Femur (tissue), 1 donor: ENCODE measurements around the gene EXOC1L.

Experiments
- DNase-seq: peaks from one replicate; pipeline ENCODE4 v3.0.0-alpha.2; 2017

The EXOC1L gene

GRCh38 chr4:55819634-55820033 lies at the start of gene EXOC1L:
TSS of gene EXOC1L (plus strand) at chr4:55819790. CDS start at chr4:55820027, 237 bp downstream.
- DNase-seq = peak; percentile 48

- no peak for DNase-seq
Measured at GRCh38 chr4:55770662-55771061, 48.9 kb upstream of the EXOC1L start.

- no peak for DNase-seq
Measured at GRCh38 chr4:55781341-55781740, 38.2 kb upstream of the EXOC1L start.

DNA sequence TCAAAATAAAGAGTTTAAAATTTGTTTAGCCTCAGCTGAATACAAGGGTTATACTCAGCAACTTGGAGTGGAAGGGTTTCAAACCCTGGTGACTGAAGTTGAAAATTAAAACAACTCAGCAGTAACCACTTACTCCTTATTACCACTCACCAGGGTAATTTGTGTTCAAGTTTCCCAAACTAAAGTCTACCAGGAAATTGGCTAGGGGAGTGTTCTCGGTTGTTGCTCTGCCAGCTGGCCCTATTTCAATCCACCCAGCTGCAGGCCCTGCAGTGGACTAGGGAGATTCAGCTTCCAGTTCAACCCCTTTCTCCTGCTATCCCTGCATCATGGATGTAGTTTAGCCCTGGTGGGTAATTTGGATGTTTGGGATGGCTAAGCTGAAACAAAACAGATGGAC lies 37.8 kb upstream of the EXOC1L start:
- no peak for DNase-seq

GRCh38 chr4:55783584-55783983 lies 36.0 kb upstream of the EXOC1L start:
- DNase-seq = no peak

- DNase-seq = no peak
Measured at GRCh38 chr4:55784747-55785146, 34.8 kb upstream of the EXOC1L start.

GRCh38 chr4:55791666-55792065 lies 27.9 kb upstream of the EXOC1L start:
- no peak for DNase-seq

DNA sequence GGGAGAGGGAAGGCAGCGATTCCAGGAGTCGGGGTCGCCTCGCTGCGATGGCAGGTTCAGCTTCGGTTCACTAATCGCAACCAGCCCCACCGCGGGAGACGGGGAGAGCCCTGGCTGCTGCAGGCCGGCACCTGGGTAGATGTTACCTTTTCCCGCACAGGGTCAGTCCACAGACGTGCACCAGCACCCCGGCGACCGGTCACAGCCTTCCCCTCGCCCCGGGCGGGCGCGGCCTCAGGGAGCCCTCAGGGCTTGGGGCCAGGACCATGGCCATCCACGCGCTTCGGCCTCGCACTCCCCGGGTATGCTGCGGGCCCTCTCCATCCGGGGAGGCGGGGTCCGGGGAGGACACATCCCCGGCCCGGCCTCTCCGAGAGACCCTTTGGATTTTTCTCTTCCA lies 26.1 kb upstream of the EXOC1L start:
- no peak for DNase-seq

- no peak for DNase-seq
Measured at GRCh38 chr4:55794053-55794452, 25.5 kb upstream of the EXOC1L start.

DNA sequence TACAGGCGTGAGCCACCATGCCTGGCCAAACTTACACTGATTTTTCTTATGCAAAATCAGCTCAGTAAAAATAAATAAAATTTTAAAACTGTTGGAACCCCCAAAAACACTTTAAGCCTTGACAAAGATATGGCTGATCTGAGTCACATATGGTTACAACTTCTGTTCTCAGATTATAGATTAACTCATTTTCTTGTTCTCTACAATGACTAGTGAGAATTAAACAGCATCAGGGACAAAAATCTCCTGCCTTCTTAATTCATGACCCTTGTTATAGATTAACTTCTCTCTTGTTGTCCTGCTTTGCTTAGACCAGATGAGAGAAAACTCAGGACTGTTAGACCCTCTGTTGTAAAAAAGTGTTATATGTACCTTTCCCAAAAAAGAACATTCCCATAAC lies 24.2 kb upstream of the EXOC1L start:
- DNase-seq = no peak

GRCh38 chr4:55801498-55801897 lies 18.1 kb upstream of the EXOC1L start:
- DNase-seq = no peak

DNA sequence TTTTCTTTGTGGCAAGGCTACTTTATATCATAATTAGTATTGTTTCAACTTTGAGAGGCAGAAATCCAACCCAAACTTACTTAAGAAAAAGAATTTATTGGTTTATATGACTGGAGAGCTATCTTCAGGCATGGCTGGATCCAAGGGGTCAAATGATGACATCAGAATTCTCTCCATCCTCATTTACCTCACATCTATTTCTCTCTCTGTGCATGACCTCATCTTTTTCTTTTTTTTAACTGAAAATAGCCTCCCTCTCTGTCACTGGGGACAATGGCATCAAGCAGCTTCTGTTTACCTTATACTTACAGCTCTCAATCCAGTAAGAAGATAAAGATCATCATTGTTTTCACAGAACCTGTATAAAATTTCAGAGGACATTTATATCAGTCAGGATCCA lies 12.0 kb upstream of the EXOC1L start:
- DNase-seq = no peak

DNA sequence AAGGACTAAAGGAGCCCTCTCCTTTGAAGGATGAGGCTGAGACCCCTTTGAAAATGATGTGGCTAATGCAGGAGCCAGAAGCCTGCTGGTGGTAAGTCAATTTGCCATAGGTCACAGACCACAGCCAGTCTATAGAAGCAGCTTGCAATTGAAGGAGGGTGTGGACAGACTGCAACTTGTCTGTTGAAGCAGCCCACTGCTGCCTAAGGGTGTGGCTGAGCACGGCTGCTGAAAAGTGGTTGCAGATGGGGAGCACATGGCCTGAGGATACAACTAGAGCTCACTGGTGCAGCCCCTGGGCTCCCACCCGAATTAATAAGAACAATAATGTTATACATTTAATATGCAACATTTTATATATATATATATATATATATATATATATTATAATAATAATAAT lies 11.4 kb upstream of the EXOC1L start:
- DNase-seq = no peak

DNA sequence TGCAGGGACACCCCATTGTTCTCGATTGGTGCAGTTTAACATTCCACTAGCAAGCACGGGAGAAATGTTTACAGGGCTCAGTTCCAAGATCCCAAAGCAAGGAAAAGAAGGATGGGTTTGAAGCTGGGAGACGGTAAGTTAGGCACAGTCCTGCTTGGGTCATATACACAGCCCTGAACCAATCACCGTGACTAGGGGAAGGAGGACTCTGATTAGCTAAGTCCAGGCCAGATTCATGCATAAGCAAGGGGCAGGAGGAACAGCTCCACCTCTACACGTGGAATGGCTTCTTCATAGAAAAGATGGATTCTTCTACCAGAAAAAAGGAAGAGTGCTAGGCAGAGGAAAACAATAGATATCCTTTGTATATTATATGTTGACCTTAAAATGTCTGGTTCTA lies 11.0 kb upstream of the EXOC1L start:
- no peak for DNase-seq

- DNase-seq = no peak
Measured at GRCh38 chr4:55817691-55818090, 1.9 kb upstream of the EXOC1L start.

- no peak for DNase-seq
Measured at GRCh38 chr4:55820279-55820678, 689 bp downstream of the EXOC1L start.

DNA sequence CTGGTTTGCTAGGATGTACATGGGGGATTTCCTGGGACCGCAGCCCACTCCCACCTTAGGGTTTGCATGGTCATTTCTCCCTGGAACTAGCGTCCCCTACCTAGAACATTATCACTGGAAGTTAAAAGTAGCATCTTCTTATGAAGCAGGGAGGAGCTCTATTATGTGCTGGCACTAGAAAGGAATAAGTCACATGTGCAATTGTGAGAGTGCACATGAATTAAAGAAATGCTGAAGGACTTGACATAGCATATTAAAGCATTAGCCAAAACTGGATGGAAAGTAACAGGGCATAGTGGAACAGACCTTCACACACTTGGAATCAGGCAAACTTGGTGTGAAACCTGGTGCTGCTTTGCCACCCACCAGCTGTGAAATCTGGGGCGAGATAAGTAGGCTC lies 2.7 kb downstream of the EXOC1L start:
- DNase-seq = no peak

DNA sequence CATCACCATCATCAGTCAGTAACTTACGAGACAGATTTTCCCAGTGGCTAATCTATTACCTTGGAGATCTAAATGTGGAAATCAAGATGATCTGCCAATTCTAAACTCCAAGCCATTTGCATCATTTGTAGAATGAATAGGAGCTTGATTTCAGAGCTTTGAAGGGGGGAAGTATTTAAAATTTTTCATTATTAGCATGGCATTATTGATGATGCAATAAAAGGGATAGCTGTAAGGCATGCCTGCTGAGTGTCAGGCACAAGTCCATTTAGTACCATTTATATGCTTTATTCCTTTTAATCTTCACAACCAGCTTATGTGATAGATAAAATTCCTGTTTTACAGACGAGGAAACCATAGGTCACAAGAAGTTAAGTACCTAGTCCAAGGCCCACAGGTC lies 5.3 kb downstream of the EXOC1L start:
- no peak for DNase-seq

DNA sequence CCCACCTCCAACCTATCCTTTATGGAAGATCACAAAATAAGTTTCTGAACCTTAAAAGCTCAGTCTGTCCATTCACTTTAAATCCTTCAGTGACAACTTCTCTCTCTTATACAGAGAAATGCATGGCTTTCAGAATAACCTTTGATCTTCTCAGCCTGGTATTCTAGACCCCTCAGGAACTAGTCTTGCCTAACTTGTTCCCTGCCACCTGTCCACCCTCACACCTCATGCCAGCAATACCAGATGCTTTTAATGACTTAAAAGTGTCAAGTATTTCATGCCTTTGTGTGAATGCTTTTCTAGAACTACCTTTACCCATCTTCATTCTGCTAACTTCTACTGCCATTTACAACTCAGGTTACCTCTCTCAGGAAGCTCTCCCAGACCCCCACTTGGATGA lies 7.4 kb downstream of the EXOC1L start:
- DNase-seq = no peak

- DNase-seq = no peak
Measured at GRCh38 chr4:55827582-55827981, 8.0 kb downstream of the EXOC1L start.

DNA sequence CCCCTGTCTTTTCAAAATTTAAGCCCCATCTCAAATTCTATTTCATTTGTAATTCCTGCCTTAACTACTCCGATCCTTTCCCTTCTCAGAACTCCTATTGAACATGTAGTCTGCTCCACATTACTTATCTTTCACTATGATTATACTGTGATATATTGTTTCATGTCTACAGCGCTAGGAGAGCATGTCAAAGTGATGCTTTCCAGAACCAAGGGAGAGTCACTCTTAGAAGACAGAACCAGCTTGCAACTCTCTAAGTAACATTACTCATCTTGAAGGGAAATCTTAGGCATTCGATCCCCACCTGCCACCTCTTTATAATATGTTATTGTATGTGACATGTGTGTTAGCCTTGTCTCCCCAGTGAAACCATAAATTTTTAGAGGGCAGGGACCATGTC lies 10.5 kb downstream of the EXOC1L start:
- DNase-seq = no peak

DNA sequence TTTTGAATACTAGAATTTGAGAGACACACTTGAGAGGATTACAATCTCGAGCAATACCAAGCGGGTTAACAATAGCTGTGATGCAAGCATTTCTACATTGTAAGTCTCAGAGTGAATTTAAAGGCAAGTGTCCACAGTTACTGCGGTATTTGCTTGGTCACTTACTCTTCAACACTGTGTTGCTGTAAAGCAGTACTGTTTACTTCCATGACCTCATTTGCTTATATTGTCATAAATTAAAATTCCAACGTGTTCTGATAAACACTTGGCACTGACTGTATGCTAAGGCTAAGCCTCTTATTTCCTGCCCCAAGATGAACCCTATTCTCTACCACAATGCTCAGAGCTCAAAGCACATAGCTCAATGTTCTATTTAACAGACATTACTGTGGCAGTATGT lies 11.1 kb downstream of the EXOC1L start:
- DNase-seq = no peak

DNA sequence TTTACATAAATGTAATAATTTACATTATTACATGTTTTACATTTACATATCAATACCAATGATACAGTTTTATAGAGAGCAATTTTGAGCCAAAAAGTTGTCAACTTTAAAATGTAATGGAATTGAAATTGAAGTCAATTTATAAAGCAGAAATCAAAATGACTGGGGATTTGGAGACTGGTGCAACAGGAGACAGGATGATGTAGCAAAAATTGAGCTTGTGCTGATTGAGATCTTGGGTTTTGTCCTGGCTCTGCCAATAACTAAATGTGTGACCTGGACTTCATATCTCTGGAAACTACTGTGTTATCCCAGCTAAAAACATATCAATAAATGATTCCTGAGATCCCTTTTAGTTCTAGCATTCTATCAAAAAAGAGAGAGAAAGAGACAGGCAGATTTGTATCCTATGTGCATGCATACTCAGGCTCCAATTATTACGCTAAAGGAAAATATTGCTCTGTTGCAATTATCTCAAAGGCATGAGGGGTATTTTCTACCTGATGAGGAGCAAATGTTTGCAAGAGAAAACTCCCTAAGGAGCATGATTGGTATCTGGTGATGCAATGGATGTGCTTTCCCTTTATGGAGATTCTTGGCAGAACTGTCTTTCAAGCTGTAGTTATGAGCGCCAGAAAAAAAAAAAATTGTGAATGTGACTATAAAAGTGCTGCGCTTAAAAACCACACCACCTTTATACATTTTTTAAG lies 14.7 kb downstream of the EXOC1L start:
- DNase-seq = no peak

GRCh38 chr4:55837903-55838302 lies 18.3 kb downstream of the EXOC1L start:
- no peak for DNase-seq

DNA sequence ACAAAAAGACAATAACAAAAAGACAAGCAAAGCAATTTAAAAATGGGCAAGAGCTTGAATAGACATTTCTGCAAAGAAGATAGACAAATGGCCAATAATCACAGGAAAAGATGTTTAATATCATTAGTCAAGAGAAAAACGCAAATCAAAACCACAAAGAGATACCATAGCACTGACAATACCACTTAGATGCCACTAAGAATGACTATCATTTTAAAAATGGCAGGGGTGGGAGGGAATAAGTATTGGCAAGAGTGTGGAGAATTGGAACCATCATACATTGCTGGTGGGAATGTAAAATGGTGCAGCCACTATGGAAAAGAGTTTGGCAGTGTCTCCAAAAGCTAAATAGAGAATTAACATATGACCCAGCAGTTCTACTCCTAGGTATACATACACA lies 18.8 kb downstream of the EXOC1L start:
- no peak for DNase-seq

- DNase-seq = no peak
Measured at GRCh38 chr4:55838952-55839351, 19.4 kb downstream of the EXOC1L start.
